Forelimb muscle (tissue), 1 donor: ENCODE data around the gene HAGH. TPM values are rescaled to one million over a fixed set of nuclear protein-coding genes. Genes with fewer than 3 reads are reported as not detected.

Experiments used
- DNase-seq: peaks from one replicate; pipeline ENCODE4 v3.0.0-alpha.2; 2013; ENCODE audit warnings: low read depth
- polyA plus RNA-seq: library from polyadenylated mRNA; unstranded; fragments of 120-200 nt; gene quantifications from one replicate; pipeline ENCODE4 v1.2.1, GENCODE V29; 2013; ENCODE audit not compliant: insufficient read length

HAGH gene
- polyA plus RNA-seq, 1 donor: 44.3 TPM

DNA sequence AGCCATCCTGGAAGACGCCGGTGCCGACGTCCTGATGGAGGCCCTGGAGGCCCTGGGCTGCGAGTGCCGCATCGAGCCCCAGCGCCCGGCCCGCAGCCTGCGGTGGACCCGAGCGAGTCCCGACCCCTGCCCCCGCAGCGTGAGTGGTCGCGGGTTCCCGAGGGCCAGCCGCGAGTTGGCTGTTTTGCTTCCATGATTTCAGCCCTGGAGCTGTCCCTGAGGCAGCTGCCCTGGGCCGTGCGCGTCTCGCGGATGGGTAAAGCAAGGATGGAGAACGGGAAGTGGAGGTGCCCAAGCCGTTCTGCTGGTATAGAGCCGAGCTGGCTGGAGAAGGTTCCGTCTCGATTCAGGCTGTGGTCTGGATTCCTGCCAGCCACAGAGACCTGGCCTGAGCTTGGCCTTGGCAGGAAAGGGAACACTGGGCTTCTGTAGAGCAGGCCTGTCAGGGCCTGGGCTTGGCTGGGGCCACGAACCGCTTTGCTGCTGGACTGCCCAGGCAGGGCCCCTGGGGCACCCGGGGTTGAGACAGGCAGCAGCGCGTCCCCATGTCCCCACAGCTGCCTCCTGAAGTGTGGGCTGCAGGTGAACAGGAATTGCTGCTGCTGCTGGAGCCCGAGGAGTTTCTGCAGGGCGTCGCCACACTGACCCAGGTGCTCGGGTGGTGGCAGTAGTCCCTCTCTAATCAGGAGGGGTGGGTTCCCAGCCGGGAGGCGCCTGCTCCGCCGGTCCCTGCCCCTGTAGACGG lies 52.8 kb downstream of the HAGH start:
- no peak for DNase-seq

DNA sequence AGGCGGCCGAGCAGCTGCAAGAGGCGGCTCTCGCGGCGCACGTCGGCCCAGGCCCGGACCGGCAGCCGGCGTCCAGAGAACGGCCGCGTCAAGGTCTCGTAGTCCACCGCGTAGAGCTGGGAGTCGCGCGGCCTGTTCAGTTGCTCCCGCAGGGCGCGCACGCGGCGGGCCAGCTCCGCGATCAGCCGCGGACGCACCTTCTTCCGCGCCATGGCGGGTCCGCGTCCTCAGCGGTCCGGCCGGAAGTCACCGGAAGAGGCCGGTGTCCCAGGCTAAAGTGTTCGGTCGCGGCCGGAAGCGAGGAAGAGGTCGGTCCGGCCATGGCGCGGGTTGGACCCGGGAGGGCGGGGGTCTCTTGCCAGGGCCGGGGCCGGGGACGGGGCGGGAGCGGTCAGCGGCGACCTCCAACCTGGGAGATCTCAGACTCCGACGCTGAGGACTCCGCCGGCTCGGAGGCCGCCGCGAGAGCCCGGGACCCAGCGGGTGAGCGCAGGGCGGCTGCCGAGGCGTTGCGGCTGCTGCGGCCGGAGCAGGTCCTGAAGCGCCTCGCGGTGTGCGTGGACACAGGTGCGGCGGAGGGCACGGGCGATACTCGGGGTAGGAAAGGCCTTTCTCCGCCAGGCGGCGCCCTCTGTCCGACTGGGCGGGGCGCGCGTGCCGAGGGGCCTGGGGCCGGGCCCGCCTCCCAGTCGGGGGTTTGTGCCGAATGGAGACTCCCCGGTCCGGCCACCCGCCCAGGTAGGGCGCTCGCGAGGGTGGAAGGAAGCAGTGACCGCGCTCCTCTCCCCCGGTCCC lies 53.5 kb downstream of the HAGH start, which contains the start of gene MRPS34:
MRPS34 (minus strand) TSS at position 227 of the 795 bp plus-strand sequence; CDS start at position 212, 15 bp downstream.
- no peak for DNase-seq

DNA sequence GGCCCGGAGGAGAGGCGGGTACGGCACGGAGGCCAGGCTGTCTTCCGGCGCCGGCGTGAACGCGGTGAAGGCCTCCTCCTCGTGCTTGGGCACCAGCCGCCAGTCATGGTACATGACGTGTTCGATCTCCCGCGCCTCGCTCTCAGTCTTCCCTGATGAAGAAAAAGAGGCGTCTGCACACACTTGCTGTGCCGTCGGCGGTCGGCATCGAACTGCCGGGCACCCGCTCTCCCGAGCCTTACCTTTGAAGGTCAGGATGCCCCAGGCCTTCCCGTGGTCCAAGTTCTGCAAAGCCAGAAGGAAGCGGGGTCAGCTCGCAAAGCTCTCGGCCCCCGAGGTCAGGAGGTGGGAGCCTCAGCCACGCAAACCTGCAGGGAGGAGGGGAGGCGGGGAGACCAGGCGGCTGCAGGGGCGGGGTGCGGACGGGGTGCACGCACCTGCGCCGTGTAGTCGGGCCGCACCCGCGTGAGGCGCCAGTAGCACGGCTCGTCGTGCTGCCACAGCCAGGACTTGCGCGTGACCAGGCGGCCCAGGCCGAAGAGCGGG lies 54.2 kb downstream of the HAGH start, which contains the start of gene EME2:
EME2 (plus strand) TSS at position 449 of the 546 bp plus-strand sequence. CDS start 418 bp downstream, outside the sequence.
- no peak for DNase-seq

DNA sequence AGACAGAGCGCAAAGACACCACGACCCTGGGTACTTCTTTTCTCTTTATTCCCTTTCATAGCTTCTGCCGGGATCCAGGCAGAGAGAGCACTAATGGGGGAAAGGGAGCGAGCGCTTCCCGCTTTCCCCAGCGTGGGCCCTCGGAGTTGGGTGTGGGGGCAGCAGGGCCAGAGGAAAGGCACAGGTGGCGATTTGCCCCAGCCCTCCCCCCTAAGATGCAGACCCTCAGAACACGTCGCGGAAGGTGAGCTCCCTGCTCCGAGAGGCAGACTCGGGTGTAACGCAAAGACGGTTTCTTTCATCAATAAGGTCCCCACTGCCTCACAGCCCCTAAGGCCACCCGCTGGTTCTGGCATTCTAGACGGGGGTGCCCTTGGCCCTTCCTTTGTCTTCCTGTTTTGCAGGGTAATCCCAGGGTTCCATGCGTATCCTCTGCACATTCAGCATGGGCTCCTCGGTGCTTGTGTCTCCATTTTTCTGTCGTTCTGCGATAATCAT lies 54.7 kb downstream of the HAGH start:
- no peak for DNase-seq

DNA sequence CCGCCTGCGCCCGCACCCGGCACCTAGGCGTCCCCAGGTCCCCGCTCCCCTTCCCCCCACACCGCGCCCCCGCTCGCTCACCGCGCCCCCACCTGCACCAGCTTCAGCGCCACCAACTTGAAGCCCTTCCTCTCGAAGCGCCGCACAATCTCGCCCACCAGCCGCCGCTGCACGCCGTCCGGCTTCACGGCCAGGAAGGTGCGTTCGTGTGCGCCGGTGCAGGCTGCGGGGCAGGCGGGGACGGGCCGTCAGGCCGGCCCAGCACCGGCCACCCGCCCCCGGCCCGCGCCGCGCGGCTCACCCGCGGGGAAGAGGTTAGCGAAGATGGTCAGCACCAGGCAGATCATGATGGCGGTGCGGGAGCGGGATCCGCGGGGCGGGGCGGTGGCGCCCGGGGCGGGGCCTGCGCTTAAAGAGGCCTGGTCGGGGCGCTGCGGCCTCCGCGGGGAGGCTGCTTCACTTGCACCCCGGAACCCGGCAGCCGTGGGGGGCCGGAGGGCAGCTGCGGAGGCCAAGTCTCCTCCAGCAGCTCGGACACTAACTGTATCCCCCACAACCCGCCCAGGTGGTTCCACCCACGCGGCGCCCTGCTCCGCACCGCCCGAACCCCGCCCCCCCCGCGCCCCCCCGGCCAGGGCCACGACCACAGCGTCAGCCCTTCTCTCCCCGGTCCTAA lies 55.3 kb downstream of the HAGH start, which contains the start of gene NME3:
NME3 (minus strand) TSS at position 356 of the 676 bp plus-strand sequence; CDS start at position 347, 9 bp downstream.
- no peak for DNase-seq

DNA sequence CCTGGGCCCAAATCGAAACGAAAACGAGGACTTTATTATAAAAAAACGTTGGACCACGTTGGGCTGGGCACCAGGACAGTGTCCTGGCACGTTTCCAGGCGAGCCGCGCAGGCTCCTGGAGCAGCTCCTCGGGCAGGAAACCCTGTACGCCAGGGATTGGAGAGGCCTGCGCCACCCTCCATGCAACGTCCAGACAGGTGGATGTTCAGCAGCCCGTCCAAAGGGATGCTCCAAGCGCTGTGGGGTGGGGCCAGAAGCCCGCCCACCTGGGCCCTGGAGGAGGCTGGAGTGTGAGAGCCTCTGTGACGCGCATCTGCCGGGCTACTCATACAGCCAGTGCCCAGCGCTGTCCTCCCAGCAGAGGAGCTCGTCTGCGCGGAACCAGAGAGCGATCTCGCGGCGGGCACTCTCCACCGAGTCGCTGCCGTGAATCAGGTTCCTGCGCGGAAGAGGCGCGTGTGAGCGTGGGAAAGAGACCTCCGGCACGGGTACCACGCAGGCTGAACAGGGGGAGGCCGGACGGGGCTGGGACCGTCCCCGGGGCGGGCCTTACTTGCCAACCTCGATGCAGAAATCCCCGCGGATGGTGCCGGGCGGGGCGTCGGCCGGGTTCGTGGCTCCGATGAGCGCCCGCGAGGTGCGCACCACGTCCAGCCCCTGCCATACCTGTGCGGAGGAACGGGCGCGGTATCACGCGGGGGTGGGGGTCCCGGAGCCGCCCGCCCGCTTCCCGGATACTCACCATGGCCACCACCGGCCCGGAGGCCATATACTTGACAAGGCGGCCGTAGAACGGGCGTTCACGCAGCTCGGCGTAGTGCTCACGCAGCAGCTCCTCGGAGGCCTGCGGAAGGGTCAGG lies 56.1 kb downstream of the HAGH start:
- no peak for DNase-seq

DNA sequence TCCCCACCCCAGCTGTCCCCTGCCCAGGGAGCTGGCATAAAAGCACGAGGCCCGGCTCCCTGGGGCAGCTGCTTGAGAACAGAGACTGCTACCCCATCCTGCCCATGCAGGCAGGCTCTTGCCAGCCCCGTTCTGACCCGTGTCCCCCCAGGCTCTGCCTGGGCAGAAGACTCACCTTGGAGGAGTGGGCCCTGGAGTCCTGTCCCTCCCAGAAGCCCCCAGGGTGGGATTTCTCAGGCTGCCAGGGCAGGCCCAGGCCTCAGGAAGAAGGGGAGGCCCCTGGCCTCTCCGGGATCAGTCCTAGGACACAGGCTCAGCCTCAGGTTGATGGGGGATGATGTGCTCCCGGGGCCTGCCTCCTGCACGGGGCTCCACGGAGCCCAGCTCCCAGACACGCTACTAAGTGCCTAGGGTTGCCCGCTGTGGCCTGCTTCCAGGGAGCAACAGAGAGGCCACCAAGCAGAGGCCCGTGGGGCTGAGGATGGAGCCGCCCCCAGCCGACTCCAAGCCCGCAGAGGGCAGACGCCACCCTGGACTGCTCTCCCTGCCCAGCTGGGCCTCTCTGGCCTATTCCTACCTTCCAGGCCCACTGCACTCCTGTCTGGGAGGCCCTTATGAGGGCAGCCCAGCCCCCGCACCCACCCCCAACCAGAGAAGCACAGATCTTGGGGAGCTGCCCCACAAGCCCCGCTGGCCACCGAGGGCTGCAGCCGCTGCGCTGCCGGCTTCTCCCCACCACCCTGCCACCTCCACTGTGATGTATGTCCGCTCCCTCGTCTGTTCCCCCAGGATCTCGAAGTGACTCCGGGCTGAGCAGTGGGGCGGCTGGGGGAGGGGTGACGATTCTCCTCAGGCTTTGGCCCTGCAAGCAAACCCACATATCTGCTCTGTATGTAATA lies 57.0 kb downstream of the HAGH start:
- DNase-seq: no peak

DNA sequence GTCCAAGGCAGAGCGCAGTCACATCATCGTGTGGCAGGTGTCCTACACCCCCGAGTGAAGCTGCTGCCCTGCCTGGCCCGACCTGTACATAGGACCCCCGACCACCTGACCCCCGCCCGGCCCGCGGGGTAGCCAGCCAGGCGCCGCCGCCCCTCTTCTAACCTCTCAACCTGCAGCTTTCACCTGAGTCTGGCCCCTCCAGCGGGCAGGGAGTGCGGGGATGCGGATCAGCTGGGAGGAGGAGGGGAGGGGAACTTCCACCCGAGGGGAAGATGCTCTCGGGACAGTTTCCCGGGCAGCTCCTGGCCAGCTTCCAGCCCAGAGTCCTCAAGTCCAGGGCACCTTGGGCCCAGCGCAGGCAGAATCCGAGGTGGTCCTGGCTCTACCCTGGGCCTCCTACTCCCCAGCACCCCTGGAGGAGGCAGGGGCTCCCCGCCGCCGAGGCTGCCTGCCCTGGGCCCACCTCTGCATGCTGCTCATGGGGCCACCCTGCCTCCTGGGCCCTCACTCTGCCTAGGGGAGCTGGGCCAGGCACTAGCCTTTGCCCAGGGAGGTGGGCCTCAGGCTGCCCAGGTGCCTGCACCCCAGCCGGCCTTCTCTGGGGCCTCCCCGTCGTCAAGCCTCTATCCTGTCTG lies 57.7 kb downstream of the HAGH start:
- DNase-seq: no peak

DNA sequence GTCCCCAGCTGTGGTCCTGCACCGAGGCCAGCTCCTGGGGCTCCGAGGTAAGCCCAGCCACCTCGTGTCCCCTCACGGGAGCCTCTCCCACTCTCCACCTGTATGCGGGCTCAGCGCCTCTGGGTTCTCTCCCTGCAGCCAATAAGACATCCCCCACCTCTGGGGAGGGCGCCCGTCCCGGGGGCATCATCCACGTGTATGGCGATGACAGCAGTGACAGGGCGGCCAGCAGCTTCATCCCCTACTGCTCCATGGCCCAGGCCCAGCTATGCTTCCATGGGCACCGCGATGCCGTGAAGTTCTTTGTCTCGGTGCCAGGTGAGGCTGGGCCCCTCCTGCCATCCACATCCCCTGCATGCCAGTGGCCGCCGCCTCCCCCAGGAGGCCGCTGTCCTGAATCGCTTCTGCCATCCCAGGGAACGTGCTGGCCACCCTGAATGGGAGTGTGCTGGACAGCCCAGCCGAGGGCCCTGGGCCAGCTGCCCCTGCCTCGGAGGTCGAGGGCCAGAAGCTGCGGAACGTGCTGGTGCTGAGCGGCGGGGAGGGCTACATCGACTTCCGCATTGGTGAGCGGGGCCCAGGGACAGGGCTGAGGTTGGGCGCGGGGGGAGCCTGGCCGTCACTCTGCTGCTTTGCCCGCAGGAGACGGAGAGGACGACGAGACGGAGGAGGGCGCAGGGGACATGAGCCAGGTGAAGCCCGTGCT lies 58.4 kb downstream of the HAGH start:
- no peak for DNase-seq

DNA sequence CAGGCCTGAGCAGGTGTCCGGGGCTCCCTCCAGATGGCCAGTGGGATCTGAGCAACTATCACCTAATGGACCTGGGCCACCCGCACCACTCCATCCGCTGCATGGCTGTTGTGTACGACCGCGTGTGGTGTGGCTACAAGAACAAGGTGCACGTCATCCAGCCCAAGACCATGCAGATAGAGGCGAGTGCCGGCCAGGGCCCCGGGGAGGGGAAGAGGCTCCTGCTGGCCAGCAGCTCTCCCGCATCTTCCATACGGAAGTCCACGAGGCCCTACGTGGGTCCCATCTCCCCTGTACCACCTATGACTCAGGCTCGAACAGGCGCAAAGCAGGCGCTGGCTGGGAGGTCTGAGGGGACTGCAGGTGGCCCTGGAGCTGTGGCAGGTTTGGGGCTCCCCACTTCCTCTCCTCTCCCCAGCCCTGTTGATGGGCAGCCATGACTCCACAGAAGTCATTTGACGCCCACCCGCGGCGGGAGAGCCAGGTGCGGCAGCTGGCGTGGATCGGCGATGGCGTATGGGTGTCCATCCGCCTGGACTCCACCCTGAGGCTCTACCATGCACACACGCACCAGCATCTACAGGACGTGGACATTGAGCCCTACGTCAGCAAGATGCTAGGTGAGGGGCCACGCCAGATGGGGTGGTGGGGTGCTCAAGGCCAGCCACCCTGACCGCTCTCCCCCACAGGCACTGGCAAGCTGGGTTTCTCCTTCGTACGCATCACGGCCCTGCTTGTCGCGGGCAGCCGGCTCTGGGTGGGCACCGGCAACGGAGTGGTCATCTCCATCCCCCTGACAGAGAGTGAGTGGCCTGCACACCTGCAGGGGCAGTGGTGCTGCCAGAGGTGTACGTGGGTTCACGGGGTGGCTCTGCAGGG lies 59.3 kb downstream of the HAGH start:
- DNase-seq: no peak

DNA sequence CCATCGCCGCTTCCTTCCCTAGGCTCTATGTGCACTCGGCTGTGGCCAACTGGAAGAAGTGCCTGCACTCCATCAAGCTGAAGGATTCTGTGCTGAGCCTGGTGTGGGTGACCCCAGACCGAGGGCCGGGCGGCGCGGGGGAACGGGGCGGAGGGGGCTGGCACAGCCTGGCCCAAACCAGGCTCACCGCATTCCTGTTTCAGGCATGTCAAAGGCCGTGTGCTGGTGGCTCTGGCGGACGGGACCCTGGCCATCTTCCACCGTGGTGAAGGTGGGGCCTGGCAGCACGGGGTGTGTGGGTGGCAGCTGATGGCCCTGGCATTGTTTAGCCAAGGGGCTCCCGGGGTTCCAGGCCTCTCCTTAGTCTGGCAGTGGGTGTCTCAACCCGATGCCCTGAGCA lies 59.9 kb downstream of the HAGH start:
- no peak for DNase-seq

DNA sequence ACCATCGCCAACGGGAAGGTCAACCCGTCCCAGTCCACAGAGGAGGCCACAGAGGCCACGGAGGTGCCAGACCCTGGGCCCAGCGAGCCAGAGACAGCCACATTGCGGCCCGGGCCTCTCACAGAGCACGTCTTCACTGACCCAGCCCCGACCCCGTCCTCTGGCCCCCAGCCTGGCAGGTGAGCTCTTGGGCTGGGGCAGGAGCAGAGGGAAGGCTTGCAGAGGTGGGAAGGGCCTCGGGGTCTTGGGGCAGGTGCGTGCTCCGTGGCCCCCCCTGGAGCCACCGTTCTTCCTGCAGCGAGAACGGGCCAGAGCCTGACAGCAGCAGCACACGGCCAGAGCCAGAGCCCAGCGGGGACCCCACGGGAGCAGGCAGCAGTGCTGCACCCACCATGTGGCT lies 60.4 kb downstream of the HAGH start:
- DNase-seq: no peak

DNA sequence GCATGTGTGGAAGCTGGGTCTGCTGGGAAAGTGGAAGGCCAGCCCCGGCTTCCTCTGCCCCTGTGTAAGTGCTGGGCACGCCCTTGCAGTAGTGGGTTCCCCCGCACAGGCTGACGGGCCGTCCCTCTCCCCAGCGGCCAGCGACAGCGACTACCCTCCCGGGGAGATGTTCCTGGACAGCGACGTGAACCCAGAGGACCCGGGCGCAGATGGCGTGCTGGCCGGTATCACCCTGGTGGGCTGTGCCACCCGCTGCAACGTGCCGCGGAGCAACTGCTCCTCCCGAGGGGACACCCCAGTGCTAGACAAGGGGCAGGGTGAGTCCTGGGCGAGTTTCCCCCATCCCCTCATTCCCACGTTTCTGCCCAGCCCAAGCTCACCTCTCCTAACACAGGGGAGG lies 60.8 kb downstream of the HAGH start:
- DNase-seq: no peak

DNA sequence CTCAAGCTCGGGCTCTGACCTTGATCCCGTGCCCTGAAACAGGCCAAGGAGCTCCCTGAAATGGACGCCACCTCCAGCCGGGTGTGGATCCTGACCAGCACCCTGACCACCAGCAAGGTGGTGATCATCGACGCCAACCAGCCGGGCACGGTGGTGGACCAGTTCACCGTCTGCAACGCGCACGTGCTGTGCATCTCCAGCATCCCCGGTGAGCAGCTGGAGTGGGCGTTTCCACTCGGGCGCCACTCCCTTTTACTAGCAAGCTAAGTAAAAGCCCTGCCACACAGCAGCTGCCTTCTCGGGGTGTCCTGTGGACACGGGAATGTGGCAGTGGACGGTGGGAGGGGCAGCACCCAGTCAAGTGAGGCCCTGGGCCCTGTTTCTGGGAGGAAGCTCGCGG lies 61.7 kb downstream of the HAGH start:
- no peak for DNase-seq

DNA sequence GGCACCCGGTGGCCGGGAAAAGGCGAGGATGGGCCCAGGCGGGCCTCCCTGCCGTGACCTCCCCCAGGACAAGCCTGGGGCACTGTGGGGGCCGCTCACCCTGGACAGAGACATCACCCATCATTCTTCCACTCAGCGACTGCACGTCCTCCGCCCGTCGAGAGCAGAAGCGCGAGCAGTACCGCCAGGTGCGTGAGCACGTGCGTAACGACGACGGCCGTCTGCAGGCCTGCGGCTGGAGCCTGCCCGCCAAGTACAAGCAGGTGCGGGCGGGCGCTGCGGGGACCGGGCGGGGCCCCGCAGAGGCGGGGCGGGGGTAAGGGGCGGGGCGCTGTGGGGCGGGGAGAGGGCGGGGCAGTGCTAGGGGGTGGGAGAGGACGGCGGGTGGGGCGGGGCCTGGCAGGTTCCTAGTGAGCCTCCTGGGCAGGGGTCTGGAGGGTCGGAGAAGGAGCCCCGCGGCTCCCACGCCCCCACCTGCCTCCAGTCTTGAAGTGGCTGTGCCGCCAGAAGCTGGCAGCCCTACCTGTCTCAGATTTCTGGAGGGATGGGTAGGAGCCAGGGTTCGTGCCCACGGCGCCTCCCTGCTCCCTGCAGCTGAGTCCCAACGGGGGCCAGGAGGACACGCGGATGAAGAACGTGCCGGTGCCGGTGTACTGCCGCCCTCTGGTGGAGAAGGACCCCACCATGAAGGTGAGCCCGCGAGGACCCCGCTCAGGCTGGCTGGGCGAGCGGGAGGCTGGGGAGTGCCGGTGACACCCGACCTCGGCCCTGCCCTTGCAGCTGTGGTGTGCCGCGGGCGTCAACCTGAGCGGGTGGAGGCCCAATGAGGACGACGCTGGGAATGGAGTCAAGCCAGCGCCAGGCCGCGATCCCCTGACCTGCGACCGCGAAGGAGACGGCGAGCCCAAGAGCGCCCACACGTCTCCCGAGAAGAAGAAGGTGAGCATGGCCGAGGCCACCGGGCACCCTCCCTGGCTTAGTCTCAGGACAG lies 62.8 kb downstream of the HAGH start:
- no peak for DNase-seq

DNA sequence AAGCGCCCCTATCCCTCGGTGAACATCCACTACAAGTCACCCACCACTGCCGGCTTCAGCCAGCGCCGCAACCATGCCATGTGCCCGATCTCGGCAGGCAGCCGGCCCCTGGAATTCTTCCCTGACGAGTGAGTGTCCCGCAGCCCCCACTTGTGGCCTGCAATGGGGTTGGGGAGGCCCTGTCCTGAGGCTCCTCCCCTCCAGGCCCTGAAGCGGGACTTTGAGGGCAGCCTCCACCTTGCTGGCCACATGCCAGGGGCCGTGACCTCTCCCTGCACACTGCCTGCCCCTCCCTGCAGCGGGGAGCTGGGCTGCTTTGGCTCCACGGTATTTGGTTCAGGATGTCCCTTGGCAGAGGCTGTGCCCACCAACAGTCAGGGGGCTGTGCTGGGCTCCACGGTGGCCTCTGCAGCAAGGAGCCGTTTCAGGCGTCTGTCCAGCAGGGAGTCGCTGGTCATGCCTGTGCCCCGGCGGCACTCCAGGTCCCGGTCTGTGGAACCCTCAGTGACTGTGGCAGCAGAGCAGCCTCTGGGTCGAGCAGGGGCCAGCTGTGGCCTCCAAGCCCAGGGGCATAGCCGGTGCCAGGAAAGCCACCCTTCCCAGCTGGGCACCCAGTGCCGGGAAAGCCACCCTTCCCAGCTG lies 63.6 kb downstream of the HAGH start:
- DNase-seq: no peak
